Peyer's patch (tissue), 4 donors: ENCODE results near the gene NFATC3. TPM values are rescaled to one million over a fixed set of nuclear protein-coding genes. Genes with fewer than 3 reads are reported as not detected.

Source experiments
- DNase-seq, 3 donors: peaks; one replicate each; pipeline ENCODE4 v3.0.0-alpha.2; 2017 to 2019
- H3K27ac ChIP-seq, 4 donors: fragments of 200-600 bp; sonication (generic); one replicate each; pipeline ENCODE4 v1.5.1; 2016 to 2019
- H3K27me3 ChIP-seq, 2 donors: fragments of 200-600 bp; sonication (generic); one replicate each; pipeline ENCODE4 v1.5.1; 2019
- H3K36me3 ChIP-seq, 3 donors: fragments of 200-600 bp; sonication (generic); one replicate each; pipeline ENCODE4 v1.5.1; 2016 to 2019
- H3K4me1 ChIP-seq, 4 donors: fragments of 200-600 bp; sonication (generic); one replicate each; pipeline ENCODE4 v1.5.1; 2016 to 2019
- H3K4me3 ChIP-seq, 4 donors: fragments of 200-600 bp; sonication (generic); 1 replicate in 3 of 4; 2 replicates in 1 of 4; pipeline ENCODE4 v1.5.1; 2016 to 2019; ENCODE audit warnings: mild to moderate bottlenecking in 1 of 4
- H3K9me3 ChIP-seq, 4 donors: fragments of 200-600 bp; sonication (generic); one replicate each; pipeline ENCODE4 v1.5.1; 2016 to 2019; ENCODE audit warnings: mild to moderate bottlenecking in 1 of 4
- POLR2A ChIP-seq, 2 donors: fragments of 450-650 bp; IDR thresholded peaks; one replicate each; pipeline ENCODE4 v1.5.1; 2017; ENCODE audit warnings: antibody characterized with exemption in 2 of 2, mild to moderate bottlenecking in 2 of 2, moderate library complexity in 2 of 2
- total RNA-seq, 4 donors: library from RNA; depleted of rRNA; stranded (reverse); fragments of >200 nt; gene quantifications; one replicate each; pipeline ENCODE4 v1.1.0, GENCODE V29; 2016
- TF ChIP-seq, protein P1 (sequence below), 6 experiments: fragments of 450-650 bp in 4 of 6; fragments of 200-600 bp in 2 of 6; sonication (generic) in 1 of 6; IDR thresholded peaks; one replicate each; pipeline ENCODE4 v1.5.1; 2017 to 2019; ENCODE audit warnings: antibody characterized with exemption in 6 of 6, mild to moderate bottlenecking in 3 of 6, moderate library complexity in 1 of 6

Gene NFATC3
- total RNA-seq, 4 donors from 2014 or later: 40.5 to 72.0 (median 61.0) TPM

DNA sequence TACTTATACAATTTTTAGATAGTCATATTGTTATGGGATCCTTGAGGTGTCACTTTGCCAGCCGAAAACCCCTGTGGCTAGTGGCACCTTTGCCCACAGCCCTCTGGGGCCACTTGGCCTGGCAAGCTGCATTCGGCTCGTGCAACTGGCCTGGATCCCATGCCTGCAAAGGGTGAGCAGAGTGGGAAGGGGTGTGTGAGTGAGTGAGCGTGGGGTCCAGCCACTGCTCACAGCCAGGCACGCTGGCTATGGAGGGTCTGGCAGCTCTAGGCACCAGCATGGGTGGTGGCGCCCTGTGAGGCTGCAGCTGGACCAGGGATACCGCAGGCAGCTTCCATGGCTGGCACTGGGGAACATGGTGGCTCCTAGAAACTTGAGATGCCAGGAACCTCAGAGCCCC, 101.7 kb downstream of the NFATC3 start:
- H3K9me3 ChIP-seq: no peaks in the 10 kb centered on the region
- H3K4me3 ChIP-seq: no peak overlapping the region
- H3K27ac ChIP-seq: no peak overlapping the region
- H3K4me1 ChIP-seq: no peaks in the 10 kb centered on the region
- peaks cover 0 to 64% (median 0%) of the 10 kb centered on the region in 3 donors for H3K36me3 ChIP-seq
- no peaks in the 10 kb centered on the region for H3K27me3 ChIP-seq
- no peak for DNase-seq
- no peak for TF ChIP-seq POLR2A (IDR thresholded peaks at IDR 0.05)
- TF ChIP-seq, protein P1, sequence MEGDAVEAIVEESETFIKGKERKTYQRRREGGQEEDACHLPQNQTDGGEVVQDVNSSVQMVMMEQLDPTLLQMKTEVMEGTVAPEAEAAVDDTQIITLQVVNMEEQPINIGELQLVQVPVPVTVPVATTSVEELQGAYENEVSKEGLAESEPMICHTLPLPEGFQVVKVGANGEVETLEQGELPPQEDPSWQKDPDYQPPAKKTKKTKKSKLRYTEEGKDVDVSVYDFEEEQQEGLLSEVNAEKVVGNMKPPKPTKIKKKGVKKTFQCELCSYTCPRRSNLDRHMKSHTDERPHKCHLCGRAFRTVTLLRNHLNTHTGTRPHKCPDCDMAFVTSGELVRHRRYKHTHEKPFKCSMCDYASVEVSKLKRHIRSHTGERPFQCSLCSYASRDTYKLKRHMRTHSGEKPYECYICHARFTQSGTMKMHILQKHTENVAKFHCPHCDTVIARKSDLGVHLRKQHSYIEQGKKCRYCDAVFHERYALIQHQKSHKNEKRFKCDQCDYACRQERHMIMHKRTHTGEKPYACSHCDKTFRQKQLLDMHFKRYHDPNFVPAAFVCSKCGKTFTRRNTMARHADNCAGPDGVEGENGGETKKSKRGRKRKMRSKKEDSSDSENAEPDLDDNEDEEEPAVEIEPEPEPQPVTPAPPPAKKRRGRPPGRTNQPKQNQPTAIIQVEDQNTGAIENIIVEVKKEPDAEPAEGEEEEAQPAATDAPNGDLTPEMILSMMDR (IDR thresholded peaks at IDR 0.05): no peak

DNA sequence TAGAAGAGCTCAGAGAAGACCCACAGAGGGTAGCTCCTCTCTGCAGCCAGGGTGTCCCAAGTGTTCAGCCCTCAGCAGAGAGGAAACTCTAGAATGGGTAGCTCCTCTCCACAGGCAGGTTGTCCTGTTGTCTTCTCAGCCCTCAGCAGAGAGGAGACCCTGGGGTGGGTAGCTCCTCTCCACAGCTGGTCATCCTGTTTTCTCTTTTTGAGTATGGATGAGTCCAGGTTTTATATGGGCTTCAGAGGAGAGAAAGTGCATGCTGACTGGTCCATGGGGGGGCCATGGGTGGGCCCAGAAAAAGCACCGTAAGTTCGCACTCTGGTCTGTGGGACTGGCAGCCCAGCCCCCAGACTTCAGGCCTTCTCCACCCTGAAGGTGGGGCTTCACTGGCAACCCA, 102.3 kb downstream of the NFATC3 start:
- DNase-seq: no peak
- Histone ChIP-seq H3K9me3 (no peaks in the 10 kb centered on the region), H3K4me1 (no peaks in the 10 kb centered on the region), H3K27ac (no peak overlapping the region), H3K4me3 (no peak overlapping the region), H3K36me3 (peaks cover 0 to 66% (median 0%) of the 10 kb centered on the region in 3 donors), H3K27me3 (no peaks in the 10 kb centered on the region)
- no peak for TF ChIP-seq POLR2A (IDR thresholded peaks at IDR 0.05)
- TF ChIP-seq, protein P1 (IDR thresholded peaks at IDR 0.05): no peak

DNA sequence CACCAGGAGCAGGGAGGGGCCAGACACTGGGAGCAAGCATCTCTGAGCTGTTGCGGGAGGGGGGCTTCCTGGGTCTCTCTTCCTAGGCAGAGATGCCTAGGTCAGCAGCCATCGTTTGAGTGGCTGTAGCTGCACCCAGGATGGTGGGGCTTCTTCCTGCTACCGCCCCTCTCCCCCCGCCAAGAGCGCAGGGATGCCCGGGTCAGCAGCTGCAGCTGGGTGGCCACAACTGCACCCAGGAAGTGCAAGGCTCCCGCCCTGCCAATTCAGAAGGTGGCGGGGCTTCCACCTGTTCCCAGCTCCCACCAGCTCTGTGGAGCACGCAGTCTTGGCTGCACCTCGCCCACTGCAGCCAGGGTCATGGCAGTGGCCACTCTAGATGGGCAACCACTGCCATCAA, 103.0 kb downstream of the NFATC3 start:
- Histone ChIP-seq H3K27ac (no peak overlapping the region), H3K36me3 (peaks cover 0 to 66% (median 0%) of the 10 kb centered on the region in 3 donors), H3K4me3 (no peak overlapping the region), H3K9me3 (no peaks in the 10 kb centered on the region), H3K4me1 (no peaks in the 10 kb centered on the region), H3K27me3 (no peaks in the 10 kb centered on the region)
- TF ChIP-seq, protein P1 (IDR thresholded peaks at IDR 0.05): no peak
- DNase-seq: no peak

DNA sequence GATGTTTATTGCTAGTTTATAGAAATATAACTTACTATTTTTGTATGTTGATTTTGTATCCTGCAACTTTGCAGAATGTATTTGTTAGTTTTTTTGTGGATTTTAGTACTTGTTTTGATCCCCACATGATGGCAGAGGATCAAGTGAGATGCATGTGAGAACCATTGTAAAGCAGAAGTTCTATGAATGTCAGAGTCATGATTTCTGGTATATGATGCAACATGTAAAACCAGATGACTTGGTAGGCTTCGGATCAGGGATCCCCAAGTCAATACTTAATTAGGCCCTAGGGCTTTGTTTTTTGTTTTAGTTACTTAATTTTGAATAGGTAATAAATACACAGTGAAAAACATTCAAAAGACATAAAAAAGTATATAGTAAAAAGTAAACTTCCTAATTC, 104.9 kb downstream of the NFATC3 start:
- no peaks in the 10 kb centered on the region for H3K4me1 ChIP-seq
- no peaks in the 10 kb centered on the region for H3K9me3 ChIP-seq
- TF ChIP-seq, protein P1 (IDR thresholded peaks at IDR 0.05): no peak
- TF ChIP-seq POLR2A (IDR thresholded peaks at IDR 0.05): no peak
- H3K27ac ChIP-seq: no peak overlapping the region
- DNase-seq: no peak
- no peaks in the 10 kb centered on the region for H3K27me3 ChIP-seq
- no peak overlapping the region for H3K4me3 ChIP-seq
- peaks cover 0 to 50% (median 0%) of the 10 kb centered on the region in 3 donors for H3K36me3 ChIP-seq

DNA sequence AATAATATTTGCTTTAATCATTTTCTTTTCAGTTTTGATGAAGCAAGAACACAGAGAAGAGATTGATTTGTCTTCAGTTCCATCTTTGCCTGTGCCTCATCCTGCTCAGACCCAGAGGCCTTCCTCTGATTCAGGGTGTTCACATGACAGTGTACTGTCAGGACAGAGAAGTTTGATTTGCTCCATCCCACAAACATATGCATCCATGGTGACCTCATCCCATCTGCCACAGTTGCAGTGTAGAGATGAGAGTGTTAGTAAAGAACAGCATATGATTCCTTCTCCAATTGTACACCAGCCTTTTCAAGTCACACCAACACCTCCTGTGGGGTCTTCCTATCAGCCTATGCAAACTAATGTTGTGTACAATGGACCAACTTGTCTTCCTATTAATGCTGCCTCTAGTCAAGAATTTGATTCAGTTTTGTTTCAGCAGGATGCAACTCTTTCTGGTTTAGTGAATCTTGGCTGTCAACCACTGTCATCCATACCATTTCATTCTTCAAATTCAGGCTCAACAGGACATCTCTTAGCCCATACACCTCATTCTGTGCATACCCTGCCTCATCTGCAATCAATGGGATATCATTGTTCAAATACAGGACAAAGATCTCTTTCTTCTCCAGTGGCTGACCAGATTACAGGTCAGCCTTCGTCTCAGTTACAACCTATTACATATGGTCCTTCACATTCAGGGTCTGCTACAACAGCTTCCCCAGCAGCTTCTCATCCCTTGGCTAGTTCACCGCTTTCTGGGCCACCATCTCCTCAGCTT, 105.8 kb downstream of the NFATC3 start:
- peaks cover 0 to 52% (median 0%) of the 10 kb centered on the region in 3 donors for H3K36me3 ChIP-seq

More for the DNA sequence above, 105.8 kb downstream of the NFATC3 start:
- Histone ChIP-seq H3K27ac (no peak overlapping the region), H3K9me3 (no peaks in the 10 kb centered on the region), H3K27me3 (no peaks in the 10 kb centered on the region), H3K4me1 (no peaks in the 10 kb centered on the region), H3K4me3 (no peak overlapping the region)
- TF ChIP-seq POLR2A (IDR thresholded peaks at IDR 0.05): no peak
- TF ChIP-seq, protein P1 (IDR thresholded peaks at IDR 0.05): no peak
- no peak for DNase-seq
